HL-60 (cell line): ENCODE data around the gene OSER1.

Experiments
- DNase-seq, 2 experiments: peaks; one replicate each; pipeline ENCODE4 v3.0.0-alpha.2; 2010 to 2020; ENCODE audit warnings: low read depth in 1 of 2, low spot score in 1 of 2
- H3K27ac ChIP-seq: fragments of 250-450 bp; sonication (Bioruptor Pico); replicated peaks from 2 replicates; pipeline ENCODE4 v1.5.1; 2020; ENCODE audit warnings: mild to moderate bottlenecking, moderate library complexity
- H3K27me3 ChIP-seq: fragments of 250-450 bp; sonication (Bioruptor Pico); 2 replicates; pipeline ENCODE4 v1.5.1; 2021; ENCODE audit warnings: mild to moderate bottlenecking, moderate library complexity; ENCODE audit not compliant: insufficient read depth, poor library complexity, severe bottlenecking
- H3K4me3 ChIP-seq: replicated peaks from 2 replicates; pipeline ENCODE4 v1.5.1; 2011; ENCODE audit warnings: mild to moderate bottlenecking, control low read depth, low read length; ENCODE audit not compliant: insufficient read depth
- CTCF ChIP-seq: IDR thresholded peaks from one replicate; pipeline ENCODE4 v1.5.1; 2011; ENCODE audit warnings: low read length, control low read depth, inconsistent platforms; ENCODE audit not compliant: insufficient read depth
- GABPA ChIP-seq: IDR thresholded peaks from 2 replicates; pipeline ENCODE4 v1.6.1; 2012; ENCODE audit warnings: low read depth
- POLR2AphosphoS5 ChIP-seq: IDR thresholded peaks from 2 replicates; pipeline ENCODE4 v1.6.1; 2012; ENCODE audit warnings: low read depth
- SPI1 ChIP-seq: IDR thresholded peaks from 2 replicates; pipeline ENCODE4 v1.6.1; 2012; ENCODE audit warnings: low read depth, mild to moderate bottlenecking, borderline replicate concordance
- TF ChIP-seq, protein P1 (sequence below): IDR thresholded peaks from 2 replicates; pipeline ENCODE4 v1.6.1; 2012; ENCODE audit warnings: low read depth; ENCODE audit not compliant: insufficient replicate concordance

The OSER1 gene

DNA sequence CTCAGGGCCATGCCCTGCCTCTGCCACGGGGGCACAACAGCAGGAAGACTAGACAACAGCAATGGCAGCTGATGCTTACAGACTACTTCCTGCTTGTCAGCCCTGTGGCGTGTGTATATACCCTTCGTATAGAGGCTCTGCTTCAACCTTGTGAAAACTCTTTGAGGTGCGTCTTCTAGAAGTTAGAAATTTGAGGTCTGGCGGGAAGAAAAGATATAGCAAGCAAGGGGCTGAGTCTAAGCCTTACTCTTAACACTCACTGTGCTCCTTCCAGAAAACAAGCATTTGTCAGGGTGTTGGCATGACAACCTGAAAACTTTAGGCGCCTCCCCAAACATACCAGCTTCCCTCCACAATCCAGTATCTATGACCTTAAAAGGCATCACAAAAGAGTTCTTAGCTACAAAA lies 56.9 kb downstream of the OSER1 start:
- TF ChIP-seq CTCF (no peak), GABPA (no peak), POLR2AphosphoS5 (no peak), SPI1 (no peak)
- TF ChIP-seq, protein P1, sequence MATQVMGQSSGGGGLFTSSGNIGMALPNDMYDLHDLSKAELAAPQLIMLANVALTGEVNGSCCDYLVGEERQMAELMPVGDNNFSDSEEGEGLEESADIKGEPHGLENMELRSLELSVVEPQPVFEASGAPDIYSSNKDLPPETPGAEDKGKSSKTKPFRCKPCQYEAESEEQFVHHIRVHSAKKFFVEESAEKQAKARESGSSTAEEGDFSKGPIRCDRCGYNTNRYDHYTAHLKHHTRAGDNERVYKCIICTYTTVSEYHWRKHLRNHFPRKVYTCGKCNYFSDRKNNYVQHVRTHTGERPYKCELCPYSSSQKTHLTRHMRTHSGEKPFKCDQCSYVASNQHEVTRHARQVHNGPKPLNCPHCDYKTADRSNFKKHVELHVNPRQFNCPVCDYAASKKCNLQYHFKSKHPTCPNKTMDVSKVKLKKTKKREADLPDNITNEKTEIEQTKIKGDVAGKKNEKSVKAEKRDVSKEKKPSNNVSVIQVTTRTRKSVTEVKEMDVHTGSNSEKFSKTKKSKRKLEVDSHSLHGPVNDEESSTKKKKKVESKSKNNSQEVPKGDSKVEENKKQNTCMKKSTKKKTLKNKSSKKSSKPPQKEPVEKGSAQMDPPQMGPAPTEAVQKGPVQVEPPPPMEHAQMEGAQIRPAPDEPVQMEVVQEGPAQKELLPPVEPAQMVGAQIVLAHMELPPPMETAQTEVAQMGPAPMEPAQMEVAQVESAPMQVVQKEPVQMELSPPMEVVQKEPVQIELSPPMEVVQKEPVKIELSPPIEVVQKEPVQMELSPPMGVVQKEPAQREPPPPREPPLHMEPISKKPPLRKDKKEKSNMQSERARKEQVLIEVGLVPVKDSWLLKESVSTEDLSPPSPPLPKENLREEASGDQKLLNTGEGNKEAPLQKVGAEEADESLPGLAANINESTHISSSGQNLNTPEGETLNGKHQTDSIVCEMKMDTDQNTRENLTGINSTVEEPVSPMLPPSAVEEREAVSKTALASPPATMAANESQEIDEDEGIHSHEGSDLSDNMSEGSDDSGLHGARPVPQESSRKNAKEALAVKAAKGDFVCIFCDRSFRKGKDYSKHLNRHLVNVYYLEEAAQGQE, result no peak
- DNase-seq, result no peak

GRCh38 chr20:44151621-44152416 lies 58.8 kb downstream of the OSER1 start:
- Histone ChIP-seq H3K4me3 (no peak overlapping the region), H3K27me3 (peaks cover 3% of the 10 kb centered on the region), H3K27ac (no peak overlapping the region)
- DNase-seq, result no peak
- TF ChIP-seq GABPA (no peak), POLR2AphosphoS5 (no peak), CTCF (no peak), SPI1 (no peak)
- TF ChIP-seq, protein P1, result no peak

More for the DNA sequence above, 56.9 kb downstream of the OSER1 start:
- no peak overlapping the region for H3K27ac ChIP-seq
- no peak overlapping the region for H3K4me3 ChIP-seq
- peaks cover 3% of the 10 kb centered on the region for H3K27me3 ChIP-seq

- Histone ChIP-seq H3K4me3 (no peak overlapping the region), H3K27me3 (peaks cover 3% of the 10 kb centered on the region), H3K27ac (no peak overlapping the region)
- TF ChIP-seq GABPA, result no peak
- TF ChIP-seq CTCF, result no peak
- no peak for TF ChIP-seq POLR2AphosphoS5
- TF ChIP-seq, protein P1, result no peak
- no peak for TF ChIP-seq SPI1
- DNase-seq, result no peak
Observed at GRCh38 chr20:44146272-44146671, 64.3 kb downstream of the OSER1 start.
